SK-MEL-5 (cell line): Measurements from ENCODE around the gene POLR1A. TPM values are rescaled to one million over a fixed set of nuclear protein-coding genes. Genes with fewer than 3 reads are reported as not detected.

Experiments used
- DNase-seq: peaks from one replicate; pipeline ENCODE4 v3.0.0-alpha.2; 2016; ENCODE audit warnings: low read depth, low spot score
- in situ Hi-C: cut with HindIII; loops from 2 replicates; pipeline ENCODE4 v1.10.0; 2016; ENCODE audit warnings: low sequenced_read_pairs, high pct_unique_total_duplicates, low pct_unique_long_range_greater_than_20kb
- total RNA-seq: library from RNA; depleted of rRNA; stranded (reverse); fragments of >200 nt; shearing (Covaris generic); gene quantifications from 2 replicates; pipeline ENCODE4 v1.2.3, GENCODE V29; 2014

The POLR1A gene
- total RNA-seq, 1 experiment from 2014 or later = 26.3 TPM

DNA sequence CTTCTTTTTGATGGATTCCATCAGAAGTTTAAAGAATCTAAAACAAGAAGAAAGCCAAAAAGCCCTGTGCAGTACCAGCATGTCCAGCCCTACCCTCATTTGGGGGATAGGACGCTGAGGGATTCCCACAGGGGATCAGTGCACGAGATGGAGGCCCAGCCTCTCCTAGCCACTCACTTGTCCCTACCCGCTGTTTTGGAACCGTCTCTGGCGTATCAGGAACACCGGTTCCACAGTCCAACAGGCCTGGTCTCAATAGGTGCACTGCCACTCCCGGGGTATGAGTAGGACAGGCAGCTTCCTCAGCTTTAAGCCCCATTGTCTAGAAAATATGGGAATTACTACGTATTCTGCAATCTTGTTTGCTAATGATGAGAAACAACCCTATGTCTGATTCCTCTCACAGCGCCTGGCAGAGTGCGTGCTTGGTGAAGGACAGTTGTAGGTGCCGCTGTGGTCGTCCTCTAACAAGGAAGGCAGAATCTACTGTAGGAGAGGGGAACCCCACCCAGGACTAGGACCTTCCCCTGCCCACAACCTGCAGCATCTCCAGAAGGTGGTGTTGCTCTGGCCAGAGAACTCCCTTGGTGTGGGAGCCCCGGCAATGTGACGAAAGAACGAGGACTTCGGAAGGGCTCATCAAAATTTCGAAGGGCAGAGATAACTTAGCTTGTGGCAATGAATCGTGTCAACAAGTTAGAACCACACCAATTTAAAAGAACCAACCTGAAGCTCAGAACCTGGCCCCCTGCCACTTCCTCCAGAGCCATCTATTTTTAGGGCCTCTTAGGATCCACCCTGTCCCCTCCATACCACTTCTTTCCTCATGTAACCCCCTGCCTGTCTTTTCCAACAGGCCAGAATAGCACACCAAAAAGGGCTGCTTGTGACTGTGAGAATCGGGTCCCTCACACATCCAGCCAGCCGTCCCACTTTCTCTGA is 71.7 kb downstream of the POLR1A start:
- no peak for DNase-seq
- in situ Hi-C loops = no loop called here

DNA sequence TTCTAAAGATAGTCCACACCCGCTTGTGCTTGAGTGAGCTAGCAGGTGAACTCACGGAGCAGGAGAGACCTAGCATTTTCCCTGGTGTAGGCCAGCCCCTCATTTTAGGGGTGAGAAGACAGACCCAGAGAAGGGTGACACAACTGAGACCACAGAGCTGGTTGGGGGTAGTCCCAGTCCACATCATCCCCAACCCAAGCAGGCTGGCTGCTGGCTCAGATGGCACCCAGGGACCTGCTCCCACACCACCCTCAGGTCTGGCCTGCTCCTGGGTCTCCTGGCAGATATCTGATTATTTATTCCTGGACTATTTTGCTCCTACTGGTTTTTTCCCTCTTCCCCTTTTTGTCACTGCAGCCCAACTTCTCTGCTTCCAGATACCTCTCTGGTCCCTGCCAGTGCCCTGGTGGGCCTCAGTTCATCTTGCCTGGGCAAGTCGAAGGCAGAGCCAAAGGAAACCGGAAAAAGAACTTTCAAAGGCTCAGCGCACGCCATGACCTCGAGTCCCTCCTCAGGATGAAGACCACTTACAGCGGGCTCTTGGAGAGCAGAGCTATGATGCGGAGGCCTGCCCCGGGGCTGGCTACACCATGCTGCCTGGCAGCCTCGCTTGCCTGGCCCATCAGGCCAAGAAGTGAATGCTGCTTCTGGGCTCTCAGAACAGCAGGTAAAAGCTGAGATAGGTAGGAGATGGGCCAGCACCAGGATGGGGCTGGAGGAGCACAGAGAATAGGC is 72.7 kb downstream of the POLR1A start:
- DNase-seq = no peak
- in situ Hi-C loops = no loop called here

DNA sequence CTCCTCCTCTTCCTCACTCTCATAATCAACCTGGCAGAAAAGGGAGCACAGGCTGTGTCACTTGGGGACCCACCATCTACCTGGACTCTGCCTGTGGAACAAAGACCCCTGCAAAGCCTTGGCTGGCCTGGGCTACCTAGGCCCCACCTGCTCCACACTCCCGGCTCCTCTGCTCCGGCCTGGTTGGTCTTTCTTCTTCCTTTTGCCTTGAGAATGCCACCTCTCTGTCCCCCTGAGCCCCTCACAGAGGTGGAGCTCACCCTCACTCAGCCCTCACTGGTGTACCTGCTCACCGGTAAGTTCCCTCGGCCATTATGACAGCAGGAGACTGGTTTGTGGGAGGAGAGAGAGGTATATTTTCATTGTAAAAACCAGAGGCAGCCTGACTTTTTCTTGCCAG is 74.1 kb downstream of the POLR1A start:
- DNase-seq = no peak
- in situ Hi-C loops = no loop called here

DNA sequence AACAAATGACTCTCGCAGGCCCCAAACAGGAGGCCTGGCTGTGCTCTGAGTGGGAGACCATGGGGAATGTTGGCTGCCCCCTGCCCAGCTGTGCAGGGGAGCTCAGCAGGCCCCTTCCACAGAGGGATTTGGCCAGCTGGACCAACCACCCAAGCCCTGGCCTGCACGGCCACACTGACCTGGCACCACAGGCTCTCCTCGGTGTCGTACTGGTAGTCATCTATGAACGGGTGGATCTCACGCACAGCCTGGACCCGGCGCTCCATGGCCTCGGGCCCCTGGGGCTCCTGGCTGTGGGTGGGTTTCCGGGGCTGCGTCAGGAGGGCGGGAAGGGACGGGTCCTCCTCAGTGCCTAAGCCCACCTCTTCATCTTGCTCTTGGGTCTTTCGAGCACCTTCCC is 74.5 kb downstream of the POLR1A start:
- in situ Hi-C loops = no loop called here

DNA sequence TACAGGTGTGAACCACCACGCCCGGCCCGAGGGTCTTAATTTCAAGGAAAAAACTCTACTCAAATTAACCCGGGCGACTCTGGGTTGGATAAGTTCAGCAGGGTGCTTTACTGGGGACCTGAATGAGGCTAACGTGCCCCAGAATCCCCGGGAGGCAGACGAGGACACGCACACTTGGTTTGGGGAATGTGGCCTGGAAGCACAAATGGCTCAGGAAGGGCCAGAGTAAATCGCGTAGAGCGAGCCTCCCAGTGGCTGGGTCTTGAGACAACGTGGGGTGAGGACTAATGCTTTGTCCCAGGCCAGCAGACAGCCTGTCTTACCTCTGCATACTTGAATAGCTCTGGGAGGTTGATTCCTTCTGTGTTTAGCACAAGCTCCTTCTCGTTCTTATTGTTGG is 75.8 kb downstream of the POLR1A start:
- DNase-seq = no peak
- in situ Hi-C loops = no loop called here

More for the DNA sequence above, 74.5 kb downstream of the POLR1A start:
- no peak for DNase-seq

DNA sequence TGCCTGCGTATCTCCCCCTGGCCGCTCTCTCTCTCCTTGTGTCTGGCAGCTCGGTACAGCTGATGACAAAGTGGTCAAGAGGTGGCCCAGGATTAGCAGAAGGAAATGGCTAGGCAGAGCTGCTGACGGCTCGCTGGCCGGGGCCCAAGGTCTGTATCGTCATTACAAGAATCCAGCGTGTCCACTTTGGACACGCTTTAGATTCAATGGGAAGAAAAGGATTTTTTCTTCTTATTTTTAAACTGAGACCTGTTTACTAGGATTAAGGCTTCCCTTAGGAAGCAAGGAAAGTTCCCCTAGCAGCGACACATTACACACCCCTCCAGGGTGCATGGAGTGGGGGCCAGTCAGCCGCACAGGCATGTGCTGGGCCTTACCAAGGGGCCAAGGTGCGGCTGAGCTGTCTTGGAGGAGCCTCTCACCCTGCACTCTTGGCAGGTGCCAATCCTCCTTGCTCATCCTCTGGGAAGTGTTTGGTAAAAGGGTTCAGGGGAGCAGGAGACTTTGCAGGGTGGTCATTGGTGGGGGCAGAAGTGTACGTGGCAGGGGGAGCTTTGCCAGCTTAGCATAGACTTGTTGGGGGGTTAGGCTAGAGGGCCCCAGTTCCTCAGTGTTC is 76.8 kb downstream of the POLR1A start:
- in situ Hi-C loops = no loop called here
- no peak for DNase-seq

DNA sequence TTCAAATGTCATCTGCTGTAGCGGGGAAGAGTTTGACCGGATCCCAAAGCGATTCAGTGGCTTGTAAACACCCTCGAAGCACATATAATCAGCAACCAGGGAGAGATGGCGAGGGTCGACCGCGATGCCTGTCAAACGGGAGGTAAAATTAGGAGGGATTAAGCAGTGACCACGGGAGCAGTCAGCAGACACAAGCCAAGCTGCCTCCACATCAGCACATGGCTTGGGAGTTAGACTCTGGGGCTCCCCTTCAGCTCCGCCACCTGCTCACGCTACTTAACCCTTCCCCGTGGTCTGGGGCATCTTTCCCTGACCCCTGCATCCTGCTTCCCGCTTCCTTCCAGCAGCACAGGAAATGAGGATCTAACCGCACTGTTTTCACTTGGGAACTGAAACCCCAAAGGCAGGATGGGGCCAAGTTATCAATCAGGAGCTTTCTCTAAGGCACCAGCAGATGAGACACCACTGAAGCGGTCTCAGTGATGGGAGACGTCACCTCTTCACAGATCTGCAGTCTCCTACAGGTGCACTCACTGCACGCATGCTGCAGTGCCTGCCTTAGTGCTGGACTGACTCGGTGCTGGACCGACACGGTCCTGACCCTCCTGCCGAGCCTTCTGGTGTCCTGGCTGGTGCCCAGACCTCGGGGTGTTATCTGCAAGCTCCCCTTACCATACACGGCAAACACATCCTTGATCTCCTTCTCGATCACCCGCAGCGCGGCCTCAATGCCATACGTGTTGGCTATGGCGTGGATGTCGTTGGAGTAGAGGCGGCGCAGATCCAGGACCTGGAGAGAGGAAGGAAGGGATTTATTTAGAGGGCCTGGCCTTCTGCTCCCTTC is 77.5 kb downstream of the POLR1A start:
- in situ Hi-C loops = no loop called here

DNA sequence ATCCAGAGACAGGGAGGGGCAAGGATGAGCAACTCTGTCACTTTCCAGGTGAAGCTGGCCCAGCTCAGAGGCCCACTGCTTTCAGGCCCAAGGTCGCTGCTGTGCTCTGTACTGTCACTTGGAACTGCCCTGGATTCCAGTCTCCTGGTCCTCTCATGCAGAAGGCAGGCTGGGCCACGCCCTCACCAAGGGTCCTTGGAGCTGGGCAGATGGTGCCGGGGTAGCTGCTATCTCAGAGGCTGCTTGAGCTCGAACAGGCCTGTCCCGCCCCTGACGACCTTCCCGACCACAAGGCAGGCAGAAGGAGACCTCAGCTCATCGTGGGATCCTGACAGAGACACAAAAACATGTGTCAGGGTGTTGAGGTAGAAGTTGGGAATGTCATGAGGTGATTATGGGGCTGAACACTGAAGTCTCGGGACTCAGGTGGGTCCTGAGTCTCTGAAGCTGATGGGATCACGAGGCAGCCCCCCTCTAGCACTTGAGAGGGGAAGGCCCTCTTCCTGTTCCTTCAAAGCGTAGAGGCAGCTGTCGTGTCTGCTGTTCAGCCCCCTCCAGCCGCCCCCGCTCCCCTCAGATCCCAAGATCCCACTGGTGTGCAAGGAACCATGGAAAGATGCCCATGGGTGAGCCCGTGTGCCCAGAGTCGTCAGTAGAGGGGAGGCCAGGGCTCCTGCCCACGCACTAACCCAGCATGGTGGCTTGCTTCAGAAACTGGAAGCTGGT is 78.3 kb downstream of the POLR1A start:
- DNase-seq = no peak
- in situ Hi-C loops = no loop called here

More for the DNA sequence above, 77.5 kb downstream of the POLR1A start:
- no peak for DNase-seq

DNA sequence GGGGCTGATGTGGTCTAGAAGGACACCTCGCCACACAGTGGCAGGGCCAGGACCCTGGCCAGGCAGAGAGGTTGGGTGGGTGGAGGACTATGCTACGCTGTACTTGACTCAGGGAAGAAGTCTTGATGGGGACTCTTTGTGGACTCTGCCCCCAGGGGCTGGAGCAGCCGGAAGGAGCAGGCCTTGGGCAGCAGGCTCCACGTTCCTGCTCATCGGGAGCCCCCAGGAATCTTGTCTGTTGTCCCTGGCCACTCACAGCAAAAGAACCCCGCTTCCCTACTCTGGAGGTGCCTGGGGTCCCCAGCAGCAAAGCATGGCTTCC is 79.0 kb downstream of the POLR1A start:
- in situ Hi-C loops = no loop called here
- DNase-seq = no peak

DNA sequence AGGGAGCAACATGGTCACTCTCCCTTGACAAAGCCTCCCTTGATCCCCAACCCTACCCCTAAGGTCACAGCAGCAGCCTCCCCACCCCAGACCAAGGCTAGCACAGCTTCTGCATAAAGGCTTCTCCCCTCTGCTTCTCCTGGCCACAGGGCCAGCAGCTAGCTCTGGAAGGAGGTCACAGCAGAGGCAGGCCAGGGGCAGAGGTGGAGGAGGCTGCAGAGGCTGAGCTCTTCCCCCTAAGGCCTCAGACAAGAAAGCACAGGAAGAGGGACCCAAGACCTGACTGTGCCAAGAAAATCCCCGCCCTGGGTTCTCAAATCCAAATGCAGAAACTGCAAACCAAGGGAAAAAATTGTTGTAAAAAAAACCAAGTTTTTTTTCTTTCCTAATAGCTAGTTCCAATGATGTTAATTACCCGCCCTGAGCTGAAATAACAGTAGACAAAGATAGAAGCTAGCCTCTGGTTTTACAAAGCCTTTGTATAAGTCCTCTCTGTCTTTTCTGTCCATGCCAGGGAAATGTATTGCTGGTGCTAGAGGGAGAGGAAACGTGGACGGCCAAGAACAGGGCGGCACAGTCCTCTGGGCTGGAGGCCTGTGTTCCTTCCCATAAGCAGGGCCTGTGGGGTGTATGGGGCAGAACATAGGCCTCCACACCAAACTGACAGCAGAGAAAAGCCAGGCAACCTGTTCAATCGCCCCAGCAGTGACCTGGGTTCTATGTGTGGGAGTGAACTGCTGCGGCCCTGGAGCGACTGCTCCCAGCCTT is 79.5 kb downstream of the POLR1A start:
- DNase-seq = no peak
- in situ Hi-C loops = no loop called here

DNA sequence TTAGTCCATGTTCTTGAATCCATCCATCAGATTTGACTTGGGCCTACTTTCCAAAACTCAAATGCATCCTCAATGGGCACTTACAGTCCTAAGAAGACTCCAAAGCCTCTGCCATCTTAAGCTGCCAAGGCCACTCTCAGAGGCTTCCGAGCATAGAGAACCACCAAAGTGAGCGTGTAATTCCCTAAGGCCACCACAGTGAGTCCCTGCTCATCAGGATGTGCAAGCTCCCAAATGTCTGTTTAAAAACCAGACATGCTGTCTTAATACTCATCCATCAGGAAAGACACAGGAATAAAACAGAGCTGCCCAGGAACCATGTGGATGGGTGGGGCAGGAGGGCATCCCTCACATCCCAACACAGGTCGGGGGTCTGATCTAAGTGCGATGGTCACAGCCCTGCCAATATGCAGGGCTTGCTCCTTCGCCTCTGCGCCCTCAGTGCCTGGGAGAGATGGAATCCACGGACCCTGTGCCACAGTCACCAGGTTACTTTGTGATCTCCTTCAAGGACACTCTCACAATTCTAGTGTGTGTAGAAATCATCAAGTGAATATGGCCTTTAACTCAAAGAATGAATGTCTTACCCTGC is 80.4 kb downstream of the POLR1A start:
- in situ Hi-C loops = no loop called here
- DNase-seq = peak; percentile 58

DNA sequence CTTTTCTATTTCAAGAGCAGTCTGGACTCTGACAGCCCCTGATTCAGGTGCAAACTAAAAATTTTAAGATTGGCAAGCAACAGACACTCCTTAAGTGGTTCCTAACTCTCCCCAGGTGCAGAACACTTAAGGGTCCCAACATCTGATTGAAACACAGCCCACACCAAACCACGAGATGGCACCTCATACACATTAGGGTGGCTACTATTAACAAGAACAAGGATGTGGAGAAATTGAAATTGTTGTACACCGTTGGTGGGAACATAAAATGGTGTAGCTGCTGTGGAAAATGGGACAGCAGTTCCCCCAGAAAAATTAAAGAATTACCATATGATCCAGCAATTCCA is 82.3 kb downstream of the POLR1A start:
- no peak for DNase-seq
- in situ Hi-C loops = no loop called here

DNA sequence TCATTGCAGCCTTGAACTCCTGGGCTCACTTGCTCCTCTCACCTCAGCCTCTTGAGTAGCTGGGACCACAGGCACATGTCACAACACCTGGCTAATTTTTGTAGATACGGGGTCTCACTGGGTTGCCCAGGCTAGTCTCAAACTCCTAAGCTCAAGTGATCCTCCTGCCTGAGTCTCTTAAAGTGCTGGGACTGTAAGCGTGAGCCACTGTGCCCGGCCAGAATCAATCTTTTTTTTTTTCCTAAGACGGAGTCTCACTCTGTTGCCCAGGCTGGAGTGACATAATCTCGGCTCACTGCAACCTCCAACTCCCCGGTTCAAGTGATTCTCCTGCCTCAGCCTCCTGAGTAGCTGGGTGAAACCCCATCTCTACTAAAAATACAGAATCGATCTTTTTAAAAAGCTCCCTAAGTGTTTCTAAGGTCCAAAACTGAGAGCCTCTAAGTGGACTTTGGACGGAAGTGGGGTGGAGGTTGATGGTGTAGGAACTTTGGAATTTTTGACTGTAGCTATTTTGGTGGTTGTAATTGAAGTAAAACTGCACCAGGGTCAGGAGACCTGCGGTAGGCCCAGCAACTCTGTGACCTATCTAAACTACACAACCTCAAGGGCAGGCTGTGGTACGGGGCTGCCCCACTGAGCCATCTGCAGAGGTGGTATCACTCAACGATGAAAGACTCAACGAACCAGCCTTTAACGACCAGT is 82.9 kb downstream of the POLR1A start:
- DNase-seq = no peak
- in situ Hi-C loops = no loop called here

DNA sequence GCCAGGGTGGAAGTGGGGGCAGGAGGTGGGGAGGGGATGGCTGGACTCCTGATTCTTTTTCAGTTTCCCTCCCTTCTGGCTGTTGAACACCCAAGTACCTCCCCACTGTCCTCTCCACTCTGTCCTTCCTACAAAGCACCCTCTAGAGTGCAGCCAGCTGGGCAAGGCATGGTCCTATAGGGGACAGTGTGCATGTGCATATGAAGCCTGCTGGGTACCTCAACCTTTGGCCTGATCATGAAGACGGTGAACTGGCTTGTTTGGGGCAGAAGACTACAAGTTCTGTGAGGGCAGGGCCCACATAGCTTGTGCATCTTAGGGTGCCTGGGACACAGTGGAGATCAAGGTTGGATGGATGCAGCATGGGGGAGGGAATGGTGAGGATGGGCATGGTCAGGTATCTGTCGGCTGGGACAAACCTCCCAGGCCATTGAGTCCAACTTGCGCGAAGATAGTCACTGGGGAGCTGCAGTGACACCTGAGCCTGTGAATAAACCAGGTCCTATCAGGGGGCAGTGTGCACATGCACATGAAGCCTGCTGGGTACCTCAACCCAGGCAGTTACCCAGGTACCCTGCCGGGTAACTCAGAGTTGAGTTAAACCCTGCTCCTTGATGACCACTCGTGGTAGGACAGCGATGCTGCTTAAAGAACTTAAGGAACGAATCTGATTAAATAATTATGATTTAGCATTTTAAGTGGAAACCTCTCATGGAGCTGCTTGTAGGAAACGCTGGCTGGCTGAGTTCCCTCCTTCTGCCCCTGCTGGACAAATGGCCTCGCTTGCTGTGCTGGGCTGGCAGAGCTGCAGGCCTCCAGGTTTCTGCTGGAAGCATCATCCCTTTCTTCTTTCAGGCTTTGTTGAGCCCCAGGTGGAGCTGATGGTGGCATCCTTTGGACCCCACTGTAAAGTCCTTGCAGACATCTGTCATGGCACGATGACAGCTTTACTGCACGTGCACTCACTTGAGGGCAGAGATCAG is 84.0 kb downstream of the POLR1A start:
- DNase-seq = no peak
- in situ Hi-C loops = no loop called here

DNA sequence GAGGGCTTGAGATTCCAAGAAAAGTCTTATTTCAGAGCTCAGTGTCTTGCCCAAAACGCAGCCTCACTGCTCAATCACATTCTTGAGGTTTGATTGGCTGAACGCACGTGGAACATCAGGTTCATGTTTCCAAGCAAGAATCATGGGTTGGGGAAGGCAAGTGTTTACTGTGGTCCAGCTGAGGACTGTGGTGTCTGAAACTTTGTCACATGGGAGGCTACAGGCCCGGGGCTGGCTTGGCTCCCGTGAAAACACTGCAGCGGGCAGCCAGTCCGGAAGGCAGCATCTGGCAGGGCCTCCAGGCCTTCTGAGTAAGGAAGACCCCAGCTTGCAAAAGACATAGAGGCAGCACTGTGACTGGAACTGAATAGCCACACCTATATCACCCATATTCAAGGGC is 84.7 kb downstream of the POLR1A start:
- in situ Hi-C loops = no loop called here
- DNase-seq = peak; percentile 38
